GM20000 (cell line): Measurements from ENCODE around the gene ANGPT4.

Experiments used
- DNase-seq: peaks from one replicate; pipeline ENCODE4 v3.0.0; 2012; ENCODE audit warnings: low spot score
- TF ChIP-seq, protein P1 (sequence below): IDR thresholded peaks from 2 replicates; pipeline ENCODE4 v1.5.1; 2012; ENCODE audit warnings: mild to moderate bottlenecking, control low read depth; ENCODE audit errors: extremely low read depth, missing control alignments

ANGPT4 gene

DNA sequence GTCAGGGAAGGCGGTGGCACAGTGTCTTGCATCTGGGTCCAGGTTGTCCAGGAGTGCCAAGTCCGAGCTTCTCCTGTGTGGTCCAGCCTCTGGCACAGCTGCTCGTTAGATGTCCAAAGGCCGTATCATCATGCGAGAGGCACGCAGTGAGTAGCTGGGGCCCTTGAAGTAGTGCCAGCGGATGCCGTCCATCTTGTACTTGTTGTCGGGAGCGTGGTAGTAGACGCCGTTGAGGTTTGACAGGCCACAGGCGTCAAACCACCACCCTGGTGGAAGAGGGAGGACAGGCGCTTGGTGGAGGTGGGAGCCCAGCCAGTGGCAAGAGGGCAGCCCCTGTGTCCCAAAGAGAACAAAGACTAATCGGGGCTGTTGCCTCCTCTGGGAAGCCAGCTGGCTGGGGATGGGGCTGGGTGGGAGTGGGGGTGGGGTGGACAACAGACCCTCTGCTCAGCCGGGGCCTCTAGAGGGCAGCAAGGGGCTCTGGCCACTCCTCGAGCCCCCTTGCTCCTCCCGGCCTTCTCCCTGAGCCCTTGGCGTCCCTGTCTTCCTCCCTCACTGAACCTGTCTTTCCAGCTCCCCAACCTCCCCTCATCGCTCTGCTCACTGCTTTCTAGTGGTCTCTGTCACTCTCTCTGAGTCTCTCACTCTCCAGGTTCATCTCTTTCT, 43.1 kb downstream of the ANGPT4 start:
- DNase-seq = no peak
- TF ChIP-seq, protein P1, sequence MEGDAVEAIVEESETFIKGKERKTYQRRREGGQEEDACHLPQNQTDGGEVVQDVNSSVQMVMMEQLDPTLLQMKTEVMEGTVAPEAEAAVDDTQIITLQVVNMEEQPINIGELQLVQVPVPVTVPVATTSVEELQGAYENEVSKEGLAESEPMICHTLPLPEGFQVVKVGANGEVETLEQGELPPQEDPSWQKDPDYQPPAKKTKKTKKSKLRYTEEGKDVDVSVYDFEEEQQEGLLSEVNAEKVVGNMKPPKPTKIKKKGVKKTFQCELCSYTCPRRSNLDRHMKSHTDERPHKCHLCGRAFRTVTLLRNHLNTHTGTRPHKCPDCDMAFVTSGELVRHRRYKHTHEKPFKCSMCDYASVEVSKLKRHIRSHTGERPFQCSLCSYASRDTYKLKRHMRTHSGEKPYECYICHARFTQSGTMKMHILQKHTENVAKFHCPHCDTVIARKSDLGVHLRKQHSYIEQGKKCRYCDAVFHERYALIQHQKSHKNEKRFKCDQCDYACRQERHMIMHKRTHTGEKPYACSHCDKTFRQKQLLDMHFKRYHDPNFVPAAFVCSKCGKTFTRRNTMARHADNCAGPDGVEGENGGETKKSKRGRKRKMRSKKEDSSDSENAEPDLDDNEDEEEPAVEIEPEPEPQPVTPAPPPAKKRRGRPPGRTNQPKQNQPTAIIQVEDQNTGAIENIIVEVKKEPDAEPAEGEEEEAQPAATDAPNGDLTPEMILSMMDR = no peak

DNA sequence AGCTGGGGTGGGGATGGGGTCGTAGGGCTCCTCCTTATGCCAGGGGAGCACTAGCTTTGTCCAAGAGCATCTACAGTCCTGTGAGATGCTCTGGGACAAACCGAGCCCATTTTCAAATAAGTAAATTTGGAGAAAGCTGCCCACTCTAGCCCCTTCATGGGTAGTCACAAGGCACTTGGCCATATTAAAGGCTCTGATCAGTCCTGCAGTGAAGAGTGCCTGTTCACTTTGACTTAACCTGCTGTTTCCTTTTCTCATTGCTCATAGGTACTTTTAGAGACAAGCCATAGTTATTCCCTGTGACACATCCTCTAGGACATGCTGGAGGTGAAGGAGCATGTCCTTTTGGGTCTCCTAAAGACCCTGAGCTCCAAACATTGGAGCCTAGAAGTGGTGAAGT, 44.2 kb downstream of the ANGPT4 start:
- no peak for DNase-seq
- TF ChIP-seq, protein P1 = no peak

DNA sequence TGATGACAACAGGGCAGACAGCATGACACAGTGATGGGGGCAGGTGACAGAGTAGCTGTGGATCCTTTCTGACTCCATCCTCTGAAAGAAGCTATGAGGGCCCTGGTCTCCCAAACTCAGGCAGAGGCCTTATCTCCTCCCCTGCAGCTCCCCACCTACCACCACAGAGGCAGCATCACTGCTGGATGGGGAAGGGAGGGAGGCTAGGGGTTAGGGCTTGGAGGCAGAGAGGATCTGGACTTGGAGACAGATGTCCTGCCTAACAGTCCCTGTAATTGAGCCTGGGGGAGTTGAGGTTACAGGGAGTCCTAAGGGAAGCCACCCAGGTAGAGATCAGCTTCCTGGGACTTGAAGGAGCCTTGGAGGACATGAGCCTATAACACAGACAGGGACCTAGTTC, 44.7 kb downstream of the ANGPT4 start:
- TF ChIP-seq, protein P1 = no peak
- no peak for DNase-seq

DNA sequence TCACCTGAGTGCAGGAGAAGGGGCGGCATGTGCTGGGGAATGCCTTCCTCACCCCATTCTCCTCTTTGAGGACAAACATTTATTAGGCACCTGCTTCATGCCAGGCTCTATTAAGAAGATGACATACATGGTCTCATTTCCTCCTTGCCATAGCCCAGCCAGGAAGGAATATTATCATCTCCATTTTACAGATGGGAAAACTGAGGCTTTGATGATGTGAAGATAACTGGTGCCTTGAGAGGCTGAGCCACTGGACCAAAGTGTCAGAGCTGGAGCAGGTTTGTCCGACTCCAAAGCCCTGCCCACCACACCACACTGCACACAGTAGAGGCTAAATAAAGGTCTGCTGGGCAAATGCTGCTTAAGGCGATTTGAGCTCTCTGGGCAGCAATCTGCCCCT, 45.4 kb downstream of the ANGPT4 start:
- DNase-seq = no peak
- TF ChIP-seq, protein P1 = no peak

DNA sequence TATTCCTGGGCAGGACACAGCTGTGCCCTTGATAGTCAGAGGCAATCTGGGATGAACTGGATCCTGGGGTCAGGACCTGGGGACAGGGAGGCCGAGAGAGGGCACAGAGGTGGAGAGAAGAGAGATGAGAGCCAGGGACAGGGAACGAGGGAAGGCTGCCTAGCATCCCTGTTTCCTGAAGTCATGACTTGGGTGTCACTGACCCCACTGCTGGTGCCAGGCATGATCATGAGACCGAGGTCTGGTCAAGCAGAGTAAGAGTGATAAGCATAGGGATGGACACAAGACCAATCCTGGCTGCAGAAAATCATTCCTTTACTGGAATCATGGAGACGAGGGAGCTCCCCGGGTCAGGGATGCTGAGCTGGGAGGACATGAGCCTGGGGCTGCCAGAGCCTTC, 46.5 kb downstream of the ANGPT4 start:
- no peak for DNase-seq
- TF ChIP-seq, protein P1 = no peak

DNA sequence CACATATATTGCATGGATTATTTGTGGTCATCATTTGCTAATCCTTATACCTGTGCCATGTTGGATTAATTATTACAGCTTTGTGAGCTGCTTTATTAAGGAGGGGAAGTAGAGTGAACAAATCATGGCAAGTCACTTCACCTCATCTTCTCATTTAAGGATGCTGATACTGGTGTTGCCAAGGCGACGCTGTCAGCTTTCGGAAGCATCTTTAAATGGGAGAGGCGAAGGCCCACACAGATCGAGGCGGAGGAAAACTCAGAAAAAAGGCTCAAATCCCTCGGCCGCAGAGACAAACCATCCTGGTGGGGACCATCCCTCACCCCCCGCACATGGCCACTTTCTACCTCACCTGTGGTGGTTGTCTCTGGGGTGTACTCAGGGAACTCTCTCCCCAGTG, 47.9 kb downstream of the ANGPT4 start:
- DNase-seq = no peak
- TF ChIP-seq, protein P1 = no peak

DNA sequence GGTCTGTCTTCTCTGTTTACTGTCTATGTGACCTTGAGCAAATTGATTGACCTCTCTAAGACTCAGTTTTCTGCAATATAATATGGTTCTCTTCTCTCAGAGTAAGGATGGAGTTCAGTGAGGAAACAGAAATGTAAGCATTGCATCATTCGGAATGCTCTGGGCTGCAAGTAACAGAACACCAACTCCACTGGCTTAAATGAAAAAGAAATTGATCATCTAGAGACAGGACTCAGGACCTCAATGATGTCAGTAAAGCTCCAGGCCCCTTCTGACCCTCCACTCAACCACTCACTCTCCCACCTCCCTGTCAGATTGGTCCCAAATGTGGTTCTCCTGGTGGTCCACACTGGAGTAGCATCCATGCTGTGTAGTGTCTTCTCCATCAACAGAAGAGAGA, 50.7 kb downstream of the ANGPT4 start:
- DNase-seq = no peak
- TF ChIP-seq, protein P1 = no peak
